B cell (primary cell): Measurements from ENCODE around the gene CTIF.

ENCODE experiments used
- EZH2 ChIP-seq: IDR thresholded peaks from 2 replicates; pipeline ENCODE4 v1.6.1; 2012; ENCODE audit warnings: borderline replicate concordance, low read depth, mild to moderate bottlenecking, moderate library complexity, low read length; ENCODE audit not compliant: insufficient read depth, poor library complexity, severe bottlenecking
- TF ChIP-seq, protein P1 (sequence below): fragments of 200-600 bp; IDR thresholded peaks from one replicate; pipeline ENCODE4 v1.8.0; 2022; ENCODE audit warnings: antibody characterized with exemption, mild to moderate bottlenecking

DNA sequence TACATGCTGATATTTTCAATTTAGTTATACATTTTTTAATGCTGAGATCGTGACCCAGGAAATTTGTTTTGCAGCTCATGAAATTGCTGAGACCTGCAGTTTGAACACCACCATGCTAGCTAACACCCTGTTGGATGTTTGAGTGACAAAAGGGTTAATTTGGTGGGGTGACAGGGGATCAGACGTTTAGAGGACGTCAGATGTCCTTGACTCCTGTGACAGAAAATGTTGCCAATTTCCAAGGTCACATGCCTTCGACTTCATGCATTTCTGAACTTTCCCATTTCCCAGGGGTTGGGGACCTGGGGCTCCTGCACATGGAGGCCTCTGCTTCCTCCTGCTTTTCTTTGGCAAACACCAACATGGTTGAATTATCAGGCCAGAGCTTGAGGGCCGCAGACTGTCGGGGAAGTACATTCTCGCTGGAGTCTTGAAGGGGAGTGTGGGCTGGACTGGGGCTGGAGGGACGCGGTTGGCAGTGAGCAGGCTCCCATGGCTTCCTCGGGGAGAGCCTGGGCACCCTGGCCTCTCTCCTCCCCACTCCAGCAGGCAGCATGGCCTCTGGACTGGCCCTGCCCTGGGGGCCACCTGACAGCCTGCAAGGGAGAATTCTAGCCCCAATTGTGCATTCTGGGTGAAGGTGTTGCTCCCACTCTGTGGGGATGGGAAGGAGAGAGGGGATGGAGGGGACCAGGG, 73.1 kb downstream of the CTIF start:
- TF ChIP-seq, protein P1, sequence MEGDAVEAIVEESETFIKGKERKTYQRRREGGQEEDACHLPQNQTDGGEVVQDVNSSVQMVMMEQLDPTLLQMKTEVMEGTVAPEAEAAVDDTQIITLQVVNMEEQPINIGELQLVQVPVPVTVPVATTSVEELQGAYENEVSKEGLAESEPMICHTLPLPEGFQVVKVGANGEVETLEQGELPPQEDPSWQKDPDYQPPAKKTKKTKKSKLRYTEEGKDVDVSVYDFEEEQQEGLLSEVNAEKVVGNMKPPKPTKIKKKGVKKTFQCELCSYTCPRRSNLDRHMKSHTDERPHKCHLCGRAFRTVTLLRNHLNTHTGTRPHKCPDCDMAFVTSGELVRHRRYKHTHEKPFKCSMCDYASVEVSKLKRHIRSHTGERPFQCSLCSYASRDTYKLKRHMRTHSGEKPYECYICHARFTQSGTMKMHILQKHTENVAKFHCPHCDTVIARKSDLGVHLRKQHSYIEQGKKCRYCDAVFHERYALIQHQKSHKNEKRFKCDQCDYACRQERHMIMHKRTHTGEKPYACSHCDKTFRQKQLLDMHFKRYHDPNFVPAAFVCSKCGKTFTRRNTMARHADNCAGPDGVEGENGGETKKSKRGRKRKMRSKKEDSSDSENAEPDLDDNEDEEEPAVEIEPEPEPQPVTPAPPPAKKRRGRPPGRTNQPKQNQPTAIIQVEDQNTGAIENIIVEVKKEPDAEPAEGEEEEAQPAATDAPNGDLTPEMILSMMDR, result no peak
- TF ChIP-seq EZH2, result no peak
